ENCODE data around the gene C5orf15. TPM values are rescaled to one million over a fixed set of nuclear protein-coding genes. Genes with fewer than 3 reads are reported as not detected.

The C5orf15 gene
- total RNA-seq, 4 donors from 2014 or later, result 26.0 to 64.8 (median 35.4) TPM

- TF ChIP-seq CTCF (IDR thresholded peaks at IDR 0.05), result no peak
- TF ChIP-seq POLR2A (IDR thresholded peaks at IDR 0.05), result no peak
- H3K4me3 ChIP-seq (ENCODE audit: low read depth, poor library complexity, severe bottlenecking), result no peak overlapping the region
- intact Hi-C loops (cut with DNase I; ENCODE audit: low total_unique reads), result no loop called here
- DNase-seq (ENCODE audit: low spot score in 2 of 2), result no peak
- 71 to 75% methylated on average over 15 to 17 of the region's 17 CpGs for WGBS, 2 donors
Observed at GRCh38 chr5:133926489-133927299, 41.7 kb downstream of the C5orf15 start.

GRCh38 chr5:133925866-133926488 is 42.4 kb downstream of the C5orf15 start:
- TF ChIP-seq POLR2A (IDR thresholded peaks at IDR 0.05) (no peak), CTCF (IDR thresholded peaks at IDR 0.05) (no peak)
- 89 to 95% methylated on average over 11 of the region's 12 CpGs for WGBS, 2 donors
- no peak for DNase-seq (ENCODE audit: low spot score in 2 of 2)
- intact Hi-C loops (cut with DNase I; ENCODE audit: low total_unique reads), result no loop called here
- no peak overlapping the region for H3K4me3 ChIP-seq (ENCODE audit: low read depth, poor library complexity, severe bottlenecking)

- no peak for DNase-seq (ENCODE audit: low spot score in 2 of 2)
- WGBS, 2 donors, result 79 to 85% methylated on average over 3 of the region's 3 CpGs
- intact Hi-C loops (cut with DNase I; ENCODE audit: low total_unique reads), result no loop called here
- no peak overlapping the region for H3K4me3 ChIP-seq (ENCODE audit: low read depth, poor library complexity, severe bottlenecking)
- no peak for TF ChIP-seq POLR2A (IDR thresholded peaks at IDR 0.05)
- no peak for TF ChIP-seq CTCF (IDR thresholded peaks at IDR 0.05)
Observed at GRCh38 chr5:133925269-133925668, 43.2 kb downstream of the C5orf15 start.

- TF ChIP-seq POLR2A (IDR thresholded peaks at IDR 0.05), result no peak
- DNase-seq (ENCODE audit: low spot score in 2 of 2), result no peak
- 60 to 65% methylated on average over 5 of the region's 5 CpGs for WGBS, 2 donors
Observed at GRCh38 chr5:133924221-133924920, 44.1 kb downstream of the C5orf15 start.

GRCh38 chr5:133921979-133922378 is 46.4 kb downstream of the C5orf15 start:
- DNase-seq (ENCODE audit: low spot score in 2 of 2), result no peak
- intact Hi-C loops (cut with DNase I; ENCODE audit: low total_unique reads), result no loop called here
- TF ChIP-seq CTCF (IDR thresholded peaks at IDR 0.05) (no peak), POLR2A (IDR thresholded peaks at IDR 0.05) (no peak)
- no peak overlapping the region for H3K4me3 ChIP-seq (ENCODE audit: low read depth, poor library complexity, severe bottlenecking)
- 66 to 72% methylated on average over 5 of the region's 5 CpGs for WGBS, 2 donors

More at GRCh38 chr5:133924221-133924920, 44.1 kb downstream of the C5orf15 start:
- intact Hi-C loops (cut with DNase I; ENCODE audit: low total_unique reads), result no loop called here
- H3K4me3 ChIP-seq (ENCODE audit: low read depth, poor library complexity, severe bottlenecking), result no peak overlapping the region

- intact Hi-C loops (cut with DNase I; ENCODE audit: low total_unique reads), result no loop called here
- no peak for TF ChIP-seq POLR2A (IDR thresholded peaks at IDR 0.05)
- TF ChIP-seq CTCF (IDR thresholded peaks at IDR 0.05), result no peak
- no peak for DNase-seq (ENCODE audit: low spot score in 2 of 2)
- no peak overlapping the region for H3K4me3 ChIP-seq (ENCODE audit: low read depth, poor library complexity, severe bottlenecking)
- WGBS, 2 donors, result 88 to 89% methylated on average over 7 of the region's 7 CpGs
Observed at GRCh38 chr5:133921069-133921468, 47.4 kb downstream of the C5orf15 start.

Measured in lower leg skin (tissue), 4 donors.